HG03159 (cell line): ENCODE data around the gene SOX18.

Experiments used
- ATAC-seq: cut with Tn5 transposase; IDR thresholded peaks from one replicate; pipeline ENCODE4 v1.9.1; 2021; ENCODE audit warnings: mild to moderate bottlenecking, moderate library complexity; ENCODE audit not compliant: unreplicated experiment

Gene SOX18

GRCh38 chr20:64053841-64054661, 4.6 kb upstream of the SOX18 start:
- no peak for ATAC-seq

DNA sequence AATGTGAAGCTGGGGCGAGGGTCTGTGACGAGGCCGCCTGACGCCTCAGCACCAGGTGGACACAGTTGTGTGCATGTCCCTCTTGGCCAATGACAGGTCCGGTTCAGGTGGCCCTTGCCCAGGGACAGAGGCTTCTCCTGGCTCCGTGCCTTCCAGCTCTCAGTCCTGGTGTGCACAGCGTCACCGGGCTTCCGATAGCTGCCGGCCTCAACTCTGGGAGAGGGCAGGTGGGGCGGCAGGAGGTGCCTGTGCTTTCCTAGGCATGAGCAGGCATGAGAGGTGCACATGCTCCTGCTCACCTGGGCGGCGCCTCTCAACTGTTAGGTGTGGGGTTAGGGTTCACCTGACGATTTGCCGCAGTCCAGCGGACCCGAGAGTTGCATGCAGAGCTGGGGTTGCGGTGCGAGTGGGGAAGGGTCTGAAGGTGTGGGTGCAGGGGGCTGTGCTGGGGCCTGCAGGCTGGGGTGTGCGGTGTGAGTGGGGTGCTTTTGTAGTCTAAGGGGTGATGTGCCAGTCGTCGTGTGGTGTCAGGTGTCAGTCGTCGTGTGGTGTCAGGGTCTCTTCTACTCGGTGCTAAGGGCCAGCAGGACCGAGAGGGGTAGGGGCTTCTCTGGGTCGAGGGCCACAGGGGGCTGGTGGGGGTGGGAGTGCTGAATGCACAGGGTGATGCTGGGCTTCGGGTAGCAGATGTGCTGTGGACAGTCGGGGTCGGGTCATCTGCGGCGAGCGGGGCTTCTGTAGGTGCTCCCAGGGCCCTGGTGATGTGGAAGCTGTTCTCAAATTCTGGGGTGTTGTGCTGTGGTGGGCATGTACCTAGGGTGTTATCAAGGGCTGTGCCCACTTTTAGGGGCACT, 3.8 kb upstream of the SOX18 start:
- ATAC-seq, result no peak

- no peak for ATAC-seq
These were observed 2.9 kb upstream of the SOX18 start for GRCh38 chr20:64052326-64052722.

DNA sequence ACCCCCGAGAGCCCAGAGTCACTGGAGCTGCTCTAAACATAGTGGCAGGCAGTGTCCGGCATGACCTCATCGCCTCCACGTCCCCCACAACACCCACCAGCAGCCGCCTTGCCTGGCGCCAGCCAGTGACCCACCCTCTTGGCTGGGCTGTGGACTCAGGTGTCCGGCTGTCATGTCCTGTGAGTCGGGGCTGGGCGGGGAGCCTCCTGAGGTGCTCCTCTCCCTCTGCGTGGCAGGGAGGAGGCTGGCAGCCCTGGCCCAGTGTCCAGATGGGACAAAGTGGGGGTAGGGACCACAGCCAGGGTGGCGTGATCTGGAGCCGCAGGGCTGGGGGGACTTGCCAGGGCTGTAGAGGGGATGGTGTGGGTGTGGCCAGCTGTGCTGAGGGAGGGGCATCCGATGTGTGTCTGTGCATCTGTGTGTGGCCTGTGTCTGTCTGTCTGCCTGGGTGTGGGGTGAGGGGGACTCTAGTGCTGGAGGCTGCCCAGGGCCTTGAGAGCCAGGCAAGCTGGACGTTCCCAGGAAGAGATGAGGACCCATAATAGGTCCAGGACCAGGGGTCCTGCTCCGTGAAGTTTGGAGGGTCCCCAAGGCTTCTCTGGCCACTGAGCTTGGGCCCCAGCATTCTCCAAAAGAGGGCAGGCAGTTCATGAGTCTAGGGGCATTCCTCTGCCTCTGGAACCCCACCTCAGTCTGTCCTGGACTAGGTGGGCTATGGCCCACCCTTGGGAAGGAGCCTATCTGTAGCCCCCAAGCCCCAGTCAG, 2.3 kb upstream of the SOX18 start:
- no peak for ATAC-seq

DNA sequence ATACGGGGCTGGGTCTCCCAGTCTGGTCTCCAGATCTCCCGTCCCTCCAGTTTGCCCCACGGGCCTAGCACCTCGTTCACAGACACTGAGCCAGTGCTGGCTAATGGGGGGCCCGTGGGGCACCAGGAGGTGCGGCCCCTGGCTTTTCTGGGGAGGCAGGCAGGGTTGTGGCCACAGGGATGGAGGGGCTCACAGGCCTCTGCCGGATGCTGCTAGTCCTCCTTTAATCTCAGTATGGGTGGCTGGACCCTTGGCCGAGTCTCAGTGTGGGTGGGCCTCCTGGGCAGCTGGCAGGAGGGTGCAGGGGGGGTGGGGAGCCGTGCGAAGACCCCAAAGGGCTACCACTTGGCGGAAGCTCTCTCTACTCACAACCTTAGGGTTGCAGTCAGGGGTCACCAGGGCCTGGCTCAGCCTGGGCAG, 1.6 kb upstream of the SOX18 start:
- ATAC-seq, result no peak

- no peak for ATAC-seq
These were observed 1.0 kb upstream of the SOX18 start for GRCh38 chr20:64050261-64051032.

GRCh38 chr20:64049878-64050260, 430 bp upstream of the SOX18 start:
- ATAC-seq, result no peak

DNA sequence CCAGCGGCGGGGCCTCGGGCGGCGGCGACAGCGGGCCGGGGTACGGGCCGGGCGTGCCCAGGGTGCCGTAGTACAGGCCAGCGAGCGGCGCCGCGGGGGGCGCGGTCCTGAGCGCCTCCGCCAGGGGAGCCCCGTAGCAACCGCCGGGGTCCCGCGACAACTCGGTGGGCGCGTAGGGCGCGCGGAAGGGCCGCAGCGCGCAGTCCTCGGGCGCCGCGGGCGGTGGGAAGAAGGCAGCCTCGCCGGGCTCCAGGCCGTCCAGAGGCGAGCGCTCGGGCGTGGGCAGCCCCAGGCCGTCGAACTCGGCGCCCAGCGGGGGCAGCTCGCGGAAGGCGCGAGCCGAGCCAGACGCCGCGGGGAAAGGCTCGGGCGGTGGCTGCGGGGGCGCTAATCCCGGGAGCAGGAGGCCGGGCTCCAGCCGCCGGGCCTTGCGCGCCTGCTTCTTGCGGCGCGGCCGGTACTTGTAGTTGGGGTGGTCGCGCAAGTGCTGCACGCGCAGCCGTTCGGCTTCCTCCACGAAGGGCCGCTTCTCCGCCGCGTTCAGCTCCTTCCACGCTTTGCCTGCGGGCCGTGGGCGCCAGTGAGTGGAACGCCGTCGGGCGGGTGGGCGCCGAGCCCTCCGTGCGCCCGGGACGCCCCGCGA, 916 bp downstream of the SOX18 start:
- ATAC-seq, result no peak

DNA sequence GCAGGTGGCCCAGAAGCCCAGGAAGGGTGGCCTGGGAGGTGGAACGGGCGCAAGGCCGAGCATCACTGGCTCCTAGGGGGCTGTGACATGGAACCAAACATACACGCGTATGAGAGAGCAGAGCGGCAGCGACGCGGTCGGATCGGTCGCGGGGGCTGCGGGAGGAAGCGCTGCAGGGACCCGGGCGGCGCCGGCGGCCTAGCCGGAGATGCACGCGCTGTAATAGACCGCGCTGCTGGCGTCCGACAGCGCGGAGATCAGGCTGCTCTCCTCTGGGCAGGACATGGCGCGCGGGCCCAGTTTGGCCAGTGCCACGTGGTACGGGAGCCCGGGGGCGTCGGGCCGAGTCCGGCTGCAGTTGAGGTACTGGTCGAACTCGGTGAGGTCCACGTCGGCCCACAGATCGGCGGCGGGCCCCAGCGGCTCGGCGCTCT, 1.5 kb downstream of the SOX18 start:
- ATAC-seq, result no peak

- ATAC-seq, result no peak
These were observed 2.4 kb downstream of the SOX18 start for GRCh38 chr20:64047046-64047389.

DNA sequence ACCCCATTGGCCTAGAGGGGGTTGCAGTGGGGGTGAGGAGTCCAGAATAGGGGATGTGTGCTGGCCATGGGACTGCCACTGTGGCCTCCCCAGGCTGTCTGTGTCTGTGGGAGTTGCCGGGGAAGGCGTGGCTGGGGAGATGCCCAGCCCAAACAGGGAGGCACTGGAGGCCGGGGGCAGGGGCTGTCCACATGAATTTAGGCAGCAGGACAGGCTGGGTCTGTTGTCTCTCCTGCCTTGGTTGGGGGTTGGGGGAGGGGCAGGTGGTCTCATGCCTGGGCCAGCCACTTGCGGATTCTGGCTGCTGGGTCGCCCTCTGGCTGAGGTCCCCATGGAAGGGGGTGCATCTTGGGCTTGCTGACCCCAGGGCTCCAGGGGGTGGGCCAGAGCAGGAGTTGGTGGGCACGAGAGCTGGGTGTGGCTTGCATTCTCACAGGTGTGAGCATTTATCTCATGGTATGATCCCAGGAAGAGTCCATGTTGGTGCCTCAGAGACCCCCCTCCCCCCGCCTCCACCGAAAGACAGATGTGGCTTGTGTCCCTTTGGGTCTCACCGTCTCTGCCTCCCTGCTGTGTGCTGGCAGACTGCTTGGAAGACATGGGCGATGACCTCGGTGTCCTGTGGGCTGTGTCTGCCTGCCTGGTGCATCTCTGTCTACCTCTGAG, 4.0 kb downstream of the SOX18 start:
- ATAC-seq, result no peak

DNA sequence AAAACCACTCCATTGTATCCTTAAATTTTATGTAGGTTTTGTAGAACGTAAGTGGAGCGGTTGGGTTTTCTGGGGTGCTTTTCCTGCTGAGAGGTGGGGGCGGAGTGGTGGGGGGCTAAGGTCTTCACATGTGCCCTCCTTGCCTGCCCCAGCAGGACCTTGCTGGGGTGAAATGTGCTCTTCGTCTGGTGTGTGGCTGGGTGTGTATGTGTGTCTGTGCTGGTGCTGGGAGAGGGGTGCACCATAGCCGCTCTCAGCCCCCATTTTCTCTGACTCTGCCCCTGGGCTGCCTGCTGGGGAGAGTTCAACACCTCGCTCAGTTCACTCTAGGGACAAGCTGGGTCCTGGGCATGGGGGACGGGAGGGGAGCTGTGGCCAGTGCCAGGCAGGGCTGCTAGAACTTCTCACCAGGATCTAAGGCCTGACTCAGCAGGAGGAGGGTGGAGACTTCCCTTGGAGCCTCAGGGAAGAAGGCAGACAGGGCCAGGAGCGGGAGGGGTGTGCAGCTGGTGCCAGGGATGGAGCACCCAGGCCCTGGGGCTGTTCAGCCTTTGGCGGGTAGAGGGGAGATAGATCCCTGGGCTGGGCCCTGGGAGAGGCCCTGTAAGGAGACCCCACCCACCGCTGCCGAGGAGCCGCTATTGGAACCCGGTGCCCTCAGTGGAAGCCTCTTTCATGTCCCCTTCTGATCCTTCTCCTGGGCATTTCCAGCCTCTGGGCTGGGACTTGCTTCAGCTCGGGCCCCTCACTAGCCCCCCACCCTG, 4.8 kb downstream of the SOX18 start:
- ATAC-seq, result no peak

DNA sequence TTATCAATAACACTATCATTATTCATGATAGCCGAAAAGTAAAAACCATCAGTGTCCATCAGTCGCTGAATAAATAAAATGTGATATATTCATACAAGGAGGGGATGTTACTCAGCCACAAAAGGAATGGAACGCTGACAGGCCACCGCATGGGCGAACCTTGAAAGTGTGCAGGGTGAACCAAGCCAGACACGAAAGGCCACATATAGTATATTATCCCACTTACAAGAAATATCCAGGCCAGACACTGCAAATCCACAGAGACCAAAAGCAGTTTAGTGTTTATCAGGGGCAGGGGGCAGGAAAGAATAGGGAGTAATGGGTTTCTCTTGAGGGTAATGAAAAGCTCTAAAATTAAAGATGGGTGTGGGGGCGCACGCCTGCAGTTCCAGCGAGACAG, 5.7 kb downstream of the SOX18 start:
- no peak for ATAC-seq

DNA sequence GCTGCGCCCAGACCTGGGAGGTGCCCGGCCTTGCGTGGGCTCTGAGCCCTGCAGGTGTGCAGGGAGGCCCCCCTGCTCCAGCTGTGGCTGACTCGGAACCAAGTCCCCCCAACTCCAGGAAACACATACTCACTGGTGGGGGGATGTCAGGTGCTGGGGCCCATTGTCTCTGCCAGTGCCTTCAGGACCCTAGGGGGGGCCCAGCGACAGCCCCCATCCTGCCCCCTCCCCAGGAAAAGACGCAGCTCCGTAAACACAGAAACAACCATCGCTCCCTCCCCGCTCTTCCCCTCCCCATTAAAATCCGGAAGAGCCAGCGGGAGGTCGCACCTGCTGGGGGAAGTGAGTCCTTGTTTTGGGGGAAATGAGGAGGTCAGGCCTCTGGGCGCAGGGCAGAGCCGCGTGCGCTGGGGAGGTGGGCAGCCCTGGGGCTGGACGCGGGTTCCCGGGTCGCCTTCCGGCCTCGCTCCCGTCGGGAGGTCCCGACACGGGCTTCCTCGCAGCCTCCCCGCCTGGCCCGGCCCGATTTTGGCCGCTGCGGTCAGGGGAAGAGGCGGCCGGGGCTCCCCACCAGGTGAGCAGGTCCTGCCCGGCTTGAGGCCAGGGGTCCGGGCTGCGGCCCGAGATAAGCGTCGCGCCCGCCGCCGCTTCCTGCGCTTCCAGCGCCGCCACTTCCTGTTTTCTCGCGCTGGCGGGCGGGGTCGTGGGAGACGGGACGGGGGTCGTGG, 7.2 kb downstream of the SOX18 start:
- ATAC-seq, result no peak

DNA sequence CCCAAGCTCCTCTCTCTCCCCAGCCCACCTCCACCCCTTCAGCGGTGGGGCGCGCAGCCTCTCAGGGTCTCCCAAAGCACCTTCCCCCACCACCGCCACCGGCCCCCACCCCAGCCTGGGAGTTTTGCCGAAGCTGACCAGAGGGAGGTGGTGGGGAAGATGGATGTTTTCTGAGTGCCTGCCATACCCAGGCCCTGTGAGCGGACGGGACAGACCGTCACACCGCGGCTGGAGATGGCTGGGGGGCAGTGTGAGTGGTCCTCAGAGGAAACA, 7.7 kb downstream of the SOX18 start:
- ATAC-seq, result no peak

DNA sequence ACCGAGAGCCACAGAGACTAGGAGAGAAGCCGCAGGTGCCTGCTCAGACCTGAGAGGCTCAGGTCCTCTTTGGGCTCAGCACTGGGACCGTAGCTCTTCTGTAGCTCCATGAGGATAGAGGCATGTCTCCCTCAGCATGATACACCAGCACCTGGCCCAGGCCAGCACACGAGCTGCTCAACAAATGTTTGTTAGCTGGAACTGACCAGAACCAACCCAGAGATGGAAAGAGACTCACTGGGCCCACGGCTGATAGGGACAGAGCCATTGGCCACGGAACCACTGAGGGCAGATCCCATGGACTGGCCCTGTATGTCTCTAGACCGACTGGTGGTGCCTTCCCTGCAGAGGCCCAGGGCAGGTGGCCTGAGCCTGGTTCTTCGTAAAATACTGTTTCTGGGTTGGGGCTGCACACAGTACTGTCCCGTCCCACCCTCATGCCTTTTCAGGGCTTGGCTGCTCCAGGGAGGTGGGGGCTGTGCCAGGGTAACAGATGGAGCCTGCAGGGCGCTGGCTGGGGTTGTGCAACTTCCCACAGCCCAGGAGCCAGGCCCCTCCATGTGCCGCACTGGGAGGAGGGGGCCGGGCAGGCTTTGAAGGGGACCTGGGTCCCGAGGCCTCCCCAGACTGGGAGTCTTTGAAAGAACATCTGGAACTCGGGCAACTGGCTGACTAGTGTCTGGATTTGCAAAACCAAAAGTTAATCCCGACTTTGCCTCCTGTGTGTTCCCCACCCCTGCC, 8.2 kb downstream of the SOX18 start:
- no peak for ATAC-seq

GRCh38 chr20:64040231-64041039, 9.0 kb downstream of the SOX18 start:
- no peak for ATAC-seq
